ENCODE measurements around the gene AATK.

The AATK gene

GRCh38 chr17:81127133-81127455, 38.9 kb downstream of the AATK start:
- no peak for DNase-seq (ENCODE audit: insufficient read length)
- FAIRE-seq = no peak

DNA sequence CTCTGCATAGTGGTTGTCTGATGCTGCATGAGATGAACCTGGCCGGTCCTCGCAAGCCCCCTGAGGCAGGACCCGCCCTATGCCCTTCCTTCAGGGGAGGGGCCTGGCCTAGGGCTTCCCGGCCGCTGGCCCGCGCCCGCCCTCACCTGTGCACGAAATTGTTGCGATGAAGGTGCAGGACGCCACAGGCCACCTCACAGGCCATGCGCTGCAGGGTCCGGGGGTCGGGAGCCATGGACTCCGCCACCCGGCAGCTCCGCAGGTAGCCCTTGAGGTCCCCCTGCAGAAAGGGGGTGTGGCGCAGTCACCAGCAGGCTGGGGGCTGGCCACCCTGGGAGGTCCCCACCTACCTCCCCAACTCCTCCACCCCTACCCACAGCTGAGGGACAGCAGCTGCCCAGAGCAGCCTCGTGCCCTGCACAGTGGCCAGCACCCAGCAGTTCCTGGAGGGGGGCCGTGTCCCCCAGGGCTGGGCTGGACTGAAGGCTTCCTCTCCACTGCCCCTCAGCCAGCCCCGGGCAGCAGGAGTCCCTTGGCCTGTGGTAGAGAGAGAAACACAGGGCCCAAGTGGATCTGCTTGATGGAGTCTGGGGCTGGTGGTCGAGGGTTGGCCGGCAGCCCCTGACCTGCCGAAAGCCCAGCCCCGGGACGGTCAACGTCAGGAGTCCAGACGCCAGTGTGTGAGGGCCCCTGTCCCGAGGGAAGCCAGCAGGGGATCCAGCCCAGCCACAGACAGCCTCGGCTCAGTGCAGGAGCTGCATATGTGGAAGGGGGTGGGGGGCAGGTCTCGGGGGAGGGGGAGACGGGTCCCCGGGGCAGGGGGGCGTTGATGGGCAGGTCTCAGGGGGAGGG, 39.5 kb downstream of the AATK start:
- no peak for FAIRE-seq

More at GRCh38 chr17:81127133-81127455, 38.9 kb downstream of the AATK start:
- TF ChIP-seq POLR2AphosphoS5 (IDR thresholded peaks at IDR 0.05; ENCODE audit: low read depth, low read length) = no peak
- no peak for TF ChIP-seq POLR2A (IDR thresholded peaks at IDR 0.05; ENCODE audit: low read depth, low read length)
- no peak for TF ChIP-seq TAF1 (IDR thresholded peaks at IDR 0.05; ENCODE audit: borderline replicate concordance, low read depth, low read length)

GRCh38 chr17:81125573-81126081, 40.4 kb downstream of the AATK start:
- FAIRE-seq = no peak
- no peak for DNase-seq (ENCODE audit: insufficient read length)
- TF ChIP-seq POLR2AphosphoS5 (IDR thresholded peaks at IDR 0.05; ENCODE audit: low read depth, low read length) (no peak), POLR2A (IDR thresholded peaks at IDR 0.05; ENCODE audit: low read depth, low read length) (no peak)

More for the DNA sequence above, 39.5 kb downstream of the AATK start:
- no peak for TF ChIP-seq POLR2A (IDR thresholded peaks at IDR 0.05; ENCODE audit: low read depth, low read length)
- DNase-seq (ENCODE audit: insufficient read length) = no peak

DNA sequence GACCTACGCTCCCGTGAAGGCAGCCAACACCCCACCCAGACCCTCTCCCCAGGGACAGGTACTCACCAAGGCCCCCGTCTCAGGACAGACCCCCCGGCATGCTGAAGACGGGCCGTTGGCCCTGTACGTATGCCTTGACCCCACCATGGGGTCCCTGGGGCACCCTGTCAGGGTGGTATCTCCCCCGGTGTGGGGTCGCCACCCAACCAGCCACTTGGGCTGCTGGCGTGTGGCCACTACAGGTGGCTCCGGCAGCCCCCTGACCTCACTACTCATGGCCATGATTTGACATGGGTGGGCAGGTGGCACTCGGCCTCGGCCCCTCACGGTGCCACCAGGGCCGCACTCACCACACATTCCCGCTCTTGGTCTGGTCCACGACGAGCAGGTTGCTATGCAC, 41.6 kb downstream of the AATK start:
- no peak for TF ChIP-seq TAF1 (IDR thresholded peaks at IDR 0.05; ENCODE audit: borderline replicate concordance, low read depth, low read length)
- no peak for TF ChIP-seq POLR2A (IDR thresholded peaks at IDR 0.05; ENCODE audit: low read depth, low read length)
- no peak for TF ChIP-seq POLR2AphosphoS5 (IDR thresholded peaks at IDR 0.05; ENCODE audit: low read depth, low read length)
- no peak for DNase-seq (ENCODE audit: insufficient read length)
- no peak for FAIRE-seq

- DNase-seq (ENCODE audit: insufficient read length) = no peak
- no peak for FAIRE-seq
- TF ChIP-seq POLR2AphosphoS5 (IDR thresholded peaks at IDR 0.05; ENCODE audit: low read depth, low read length) = no peak
- no peak for TF ChIP-seq POLR2A (IDR thresholded peaks at IDR 0.05; ENCODE audit: low read depth, low read length)
- no peak for TF ChIP-seq TAF1 (IDR thresholded peaks at IDR 0.05; ENCODE audit: borderline replicate concordance, low read depth, low read length)
Observed at GRCh38 chr17:81123052-81124048, 42.7 kb downstream of the AATK start.

- TF ChIP-seq POLR2AphosphoS5 (IDR thresholded peaks at IDR 0.05; ENCODE audit: low read depth, low read length) = no peak
- TF ChIP-seq POLR2A (IDR thresholded peaks at IDR 0.05; ENCODE audit: low read depth, low read length) = no peak
- no peak for TF ChIP-seq TAF1 (IDR thresholded peaks at IDR 0.05; ENCODE audit: borderline replicate concordance, low read depth, low read length)
- DNase-seq (ENCODE audit: insufficient read length) = no peak
- FAIRE-seq = no peak
Observed at GRCh38 chr17:81121841-81122733, 43.9 kb downstream of the AATK start.

DNA sequence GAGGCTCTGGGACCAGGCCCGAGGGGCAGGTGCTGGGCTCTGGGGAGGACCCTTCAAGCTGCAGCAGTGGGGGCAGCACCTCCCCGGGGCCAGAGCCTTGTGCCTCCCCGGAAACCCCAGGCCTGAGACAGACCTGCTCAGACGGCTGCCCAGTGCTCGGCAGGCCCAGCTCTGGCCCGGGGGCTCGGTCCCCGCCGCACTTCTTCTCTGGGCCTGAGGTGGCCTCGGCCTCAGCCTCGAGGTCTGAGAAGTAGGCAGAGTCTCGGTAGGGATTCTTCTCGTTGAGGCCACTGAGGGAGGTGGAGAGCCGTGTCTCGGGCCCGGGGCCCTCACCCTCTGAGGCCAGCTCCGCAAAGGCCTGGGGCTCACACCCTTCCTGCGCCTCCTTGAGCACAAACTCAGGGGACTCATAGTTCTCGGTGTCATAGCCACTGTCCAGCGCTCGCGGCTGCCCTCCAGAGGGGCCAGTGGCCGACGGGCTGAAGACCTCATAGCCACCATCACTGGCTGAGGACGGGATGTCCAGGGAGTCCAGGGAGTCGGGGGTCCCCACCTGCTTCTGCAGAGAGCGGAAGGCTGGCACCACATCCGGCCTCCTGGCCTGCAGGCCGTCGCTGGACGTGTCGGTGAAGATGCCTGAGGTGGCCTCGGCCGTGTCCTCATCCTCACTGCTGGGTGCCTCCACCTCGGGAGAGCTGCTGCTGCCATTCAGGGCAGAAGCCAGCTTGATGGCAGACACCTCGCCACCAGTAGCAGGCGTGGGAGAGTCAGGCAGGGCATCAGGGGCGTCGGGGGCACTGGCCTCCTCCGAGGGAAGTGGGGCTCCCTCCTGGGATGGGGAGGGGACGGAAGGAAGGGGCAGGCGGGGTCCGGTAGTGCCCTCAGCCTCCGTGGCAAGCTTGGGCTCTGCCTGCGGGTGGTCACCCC, 45.1 kb downstream of the AATK start:
- FAIRE-seq = no peak
- TF ChIP-seq POLR2A (IDR thresholded peaks at IDR 0.05; ENCODE audit: low read depth, low read length) (no peak), POLR2AphosphoS5 (IDR thresholded peaks at IDR 0.05; ENCODE audit: low read depth, low read length) (no peak), TAF1 (IDR thresholded peaks at IDR 0.05; ENCODE audit: borderline replicate concordance, low read depth, low read length) (no peak)
- DNase-seq (ENCODE audit: insufficient read length) = no peak

DNA sequence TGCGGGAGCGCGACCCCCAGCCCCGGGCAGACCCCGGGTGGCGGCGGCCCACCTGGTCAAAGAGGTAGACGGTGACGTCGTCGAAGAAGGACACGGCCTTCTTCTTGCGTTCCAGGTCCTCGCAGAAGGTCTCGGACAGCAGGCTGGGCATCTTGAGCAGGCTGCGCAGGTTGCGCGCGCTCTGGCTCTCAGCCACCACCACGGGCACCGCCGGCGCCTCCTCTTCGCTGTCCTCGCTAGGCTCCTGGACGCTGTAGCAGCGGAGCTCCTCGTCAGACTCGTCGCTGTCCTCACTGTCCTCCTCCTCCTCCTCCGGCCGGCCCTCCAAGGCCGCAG, 45.9 kb downstream of the AATK start:
- TF ChIP-seq POLR2AphosphoS5 (IDR thresholded peaks at IDR 0.05; ENCODE audit: low read depth, low read length) (no peak), POLR2A (IDR thresholded peaks at IDR 0.05; ENCODE audit: low read depth, low read length) (no peak), TAF1 (IDR thresholded peaks at IDR 0.05; ENCODE audit: borderline replicate concordance, low read depth, low read length) (no peak)
- FAIRE-seq = no peak
- DNase-seq (ENCODE audit: insufficient read length) = no peak

DNA sequence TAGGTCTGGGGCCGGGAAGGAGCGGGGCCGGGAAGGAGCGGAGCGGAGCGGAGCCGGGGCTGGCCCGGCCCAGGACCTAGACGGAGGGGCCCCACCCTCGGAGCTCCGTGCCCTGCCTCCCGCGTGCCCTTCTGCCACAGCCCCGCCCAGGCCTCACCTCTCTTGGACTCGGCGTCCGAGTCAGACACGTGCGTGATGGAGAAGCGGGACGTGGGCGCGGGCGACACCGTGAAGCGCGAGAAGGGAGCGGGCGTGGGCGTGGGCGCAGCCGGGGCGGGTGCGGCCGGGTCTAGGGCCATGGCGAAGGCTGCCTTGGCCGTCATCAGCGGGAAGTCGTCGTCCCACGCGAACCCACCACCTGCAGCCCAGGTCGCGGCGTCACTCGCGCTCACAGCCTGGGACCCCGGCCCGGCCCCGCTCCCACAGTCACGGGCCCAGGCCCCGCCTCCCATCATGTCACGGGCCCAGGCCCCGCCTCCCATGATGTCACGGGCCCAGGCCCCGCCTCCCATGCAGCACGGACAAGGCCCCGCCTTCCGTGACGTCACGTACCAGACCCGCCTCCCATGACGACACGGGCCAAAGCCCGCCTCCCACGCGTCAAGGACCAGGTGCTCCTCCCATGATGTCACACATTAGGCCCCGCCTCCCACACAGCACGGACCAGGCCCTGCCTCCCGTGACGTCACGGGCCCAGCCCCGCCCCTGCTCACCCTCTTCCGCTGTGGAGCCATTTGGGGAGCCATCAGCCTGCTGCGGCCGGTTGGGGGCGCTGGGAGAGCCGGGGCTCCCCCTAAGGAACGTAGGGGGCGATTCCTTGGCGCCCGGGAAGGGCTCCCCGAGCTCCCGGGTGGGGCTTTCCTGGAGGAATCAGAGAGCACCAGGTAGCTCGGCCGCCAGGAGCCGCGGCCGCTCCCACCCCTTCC, 46.5 kb downstream of the AATK start:
- TF ChIP-seq POLR2A (IDR thresholded peaks at IDR 0.05; ENCODE audit: low read depth, low read length) (no peak), POLR2AphosphoS5 (IDR thresholded peaks at IDR 0.05; ENCODE audit: low read depth, low read length) (no peak), TAF1 (IDR thresholded peaks at IDR 0.05; ENCODE audit: borderline replicate concordance, low read depth, low read length) (no peak)
- FAIRE-seq (peak; percentile 54), DNase-seq (ENCODE audit: insufficient read length) (peak; percentile 83)
